IMR-90 (cell line): ENCODE measurements around the gene PFDN5. TPM values are rescaled to one million over a fixed set of nuclear protein-coding genes. Genes with fewer than 3 reads are reported as not detected.

Experiments used
- ATAC-seq: fragments of 200-7000 bp; cut with Tn5 transposase; 2 replicates; pipeline ENCODE4 v1.9.1; 2020; ENCODE audit warnings: low read depth, mild to moderate bottlenecking, moderate library complexity
- BruUV-seq: library from RNA; stranded (reverse); fragments of 400-500 nt; replicated peaks from 2 replicates; lab custom pipeline; 2021; lab: Mats Ljungman, UMichigan
- CTCF ChIA-PET: fragments of 300-600 bp; formaldehyde crosslinking; extraction: SDS; loops from one replicate; lab custom pipeline; 2021; ENCODE audit warnings: antibody characterized with exemption; lab: Yijun Ruan, JAX
- POLR2A ChIA-PET: fragments of 300-600 bp; sonication (Branson Sonifier 250); formaldehyde crosslinking; loops from one replicate; lab custom pipeline; 2022; ENCODE audit warnings: antibody characterized with exemption; ENCODE audit not compliant: unreplicated experiment; lab: Charles Lee
- DNase-seq: peaks from one replicate; pipeline ENCODE4 v3.0.0; 2013
- H2AFZ ChIP-seq: replicated peaks from 2 replicates; pipeline ENCODE3; 2013; ENCODE audit warnings: low read length, mild to moderate bottlenecking; ENCODE audit not compliant: poor library complexity
- H2AK5ac ChIP-seq: 2 replicates; pipeline ENCODE4 v1.6.1; 2013; ENCODE audit warnings: low read depth, low read length, inconsistent platforms
- H2AK9ac ChIP-seq: replicated peaks from 2 replicates; pipeline ENCODE3; 2013; ENCODE audit warnings: mild to moderate bottlenecking, low read depth, low read length, moderate library complexity; ENCODE audit not compliant: poor library complexity
- H2BK120ac ChIP-seq: 2 replicates; pipeline ENCODE4 v1.6.1; 2013; ENCODE audit warnings: low read depth, low read length, inconsistent platforms
- H2BK15ac ChIP-seq: 3 replicates; pipeline ENCODE4 v1.6.1; 2013; ENCODE audit warnings: low read depth, low read length, inconsistent platforms
- H2BK20ac ChIP-seq: 2 replicates; pipeline ENCODE4 v1.6.1; 2013; ENCODE audit warnings: low read depth, mild to moderate bottlenecking, inconsistent platforms, low read length, moderate library complexity
- H2BK5ac ChIP-seq: 2 replicates; pipeline ENCODE4 v1.6.1; 2013; ENCODE audit warnings: mild to moderate bottlenecking, low read depth, low read length, inconsistent platforms; ENCODE audit not compliant: poor library complexity, severe bottlenecking
- H3K14ac ChIP-seq: replicated peaks from 2 replicates; pipeline ENCODE4 v1.6.1; 2013; ENCODE audit warnings: low read depth, low read length, inconsistent platforms
- H3K18ac ChIP-seq: 2 replicates; pipeline ENCODE4 v1.6.1; 2013; ENCODE audit warnings: low read depth, low read length, control low read depth
- H3K23ac ChIP-seq: 2 replicates; pipeline ENCODE4 v1.6.1; 2013; ENCODE audit warnings: low read depth, low read length, inconsistent platforms
- H3K27ac ChIP-seq: 2 replicates; pipeline ENCODE4 v1.5.1; 2013; ENCODE audit warnings: mild to moderate bottlenecking, control low read depth, low read length; ENCODE audit not compliant: insufficient read depth
- H3K27me3 ChIP-seq: 2 replicates; pipeline ENCODE4 v1.6.1; 2013; ENCODE audit warnings: low read length; ENCODE audit not compliant: control insufficient read depth, insufficient read depth
- H3K36me3 ChIP-seq: 2 replicates; pipeline ENCODE4 v1.6.1; 2013; ENCODE audit warnings: low read length, mixed read lengths; ENCODE audit not compliant: control insufficient read depth, insufficient read depth
- H3K4ac ChIP-seq: 2 replicates; pipeline ENCODE4 v1.6.1; 2013; ENCODE audit warnings: low read depth, low read length, inconsistent platforms
- H3K4me1 ChIP-seq: 2 replicates; pipeline ENCODE4 v1.6.1; 2013; ENCODE audit warnings: low read length, mixed read lengths; ENCODE audit not compliant: control insufficient read depth, insufficient read depth
- H3K4me2 ChIP-seq: 2 replicates; pipeline ENCODE4 v1.6.1; 2013; ENCODE audit warnings: low read depth, mild to moderate bottlenecking, control low read depth, low read length, moderate library complexity
- H3K4me3 ChIP-seq: 2 replicates; pipeline ENCODE4 v1.5.1; 2013; ENCODE audit warnings: low read depth, mild to moderate bottlenecking, control low read depth, low read length, moderate library complexity; ENCODE audit not compliant: insufficient read depth
- H3K56ac ChIP-seq: 2 replicates; pipeline ENCODE4 v1.6.1; 2013; ENCODE audit warnings: low read length, inconsistent platforms; ENCODE audit not compliant: insufficient read depth; ENCODE audit errors: extremely low read depth
- H3K79me1 ChIP-seq, 2 experiments: 2 replicates each; pipeline ENCODE4 v1.6.1; 2013; ENCODE audit warnings: low read length in 2 of 2, inconsistent platforms in 1 of 2, low read depth in 1 of 2
- H3K9ac ChIP-seq: 2 replicates; pipeline ENCODE4 v1.6.1; 2013; ENCODE audit warnings: low read depth, low read length, control low read depth
- H3K9me1 ChIP-seq: 2 replicates; pipeline ENCODE4 v1.6.1; 2013; ENCODE audit warnings: low read length, inconsistent platforms; ENCODE audit not compliant: insufficient read depth
- H3K9me3 ChIP-seq: 2 replicates; pipeline ENCODE4 v1.6.1; 2013; ENCODE audit warnings: low read length; ENCODE audit not compliant: control insufficient read depth, insufficient read depth
- H4K20me1 ChIP-seq: 2 replicates; pipeline ENCODE4 v1.6.1; 2013; ENCODE audit warnings: low read length, inconsistent platforms; ENCODE audit not compliant: insufficient read depth
- H4K5ac ChIP-seq: 2 replicates; pipeline ENCODE4 v1.6.1; 2013; ENCODE audit warnings: mild to moderate bottlenecking, low read depth, low read length, control low read depth
- H4K8ac ChIP-seq, 2 experiments: 2 replicates each; pipeline ENCODE4 v1.6.1; 2013; ENCODE audit warnings: low read depth in 2 of 2, low read length in 2 of 2, control low read depth in 1 of 2, inconsistent platforms in 1 of 2
- H4K91ac ChIP-seq: 2 replicates; pipeline ENCODE4 v1.6.1; 2013; ENCODE audit warnings: low read depth, low read length, inconsistent platforms; ENCODE audit not compliant: insufficient read depth
- CEBPB ChIP-seq: IDR thresholded peaks from 2 replicates; pipeline ENCODE4 v1.6.1; 2012; ENCODE audit warnings: low read depth, low read length, improper control_type of control experiment
- CHD1 ChIP-seq: IDR thresholded peaks from 2 replicates; pipeline ENCODE4 v1.6.1; 2012; ENCODE audit warnings: low read depth, low read length, improper control_type of control experiment
- FOS ChIP-seq: fragments of 150-350 bp; IDR thresholded peaks from 2 replicates; pipeline ENCODE4 v1.6.1; 2016; ENCODE audit warnings: low read depth, low read length
- MAFK ChIP-seq: IDR thresholded peaks from 2 replicates; pipeline ENCODE4 v1.6.1; 2012; ENCODE audit warnings: low read depth, low read length, improper control_type of control experiment
- MAZ ChIP-seq: IDR thresholded peaks from 2 replicates; pipeline ENCODE4 v1.6.1; 2012; ENCODE audit warnings: low read depth, mild to moderate bottlenecking, low read length, improper control_type of control experiment, moderate library complexity, borderline replicate concordance
- MXI1 ChIP-seq: IDR thresholded peaks from 2 replicates; pipeline ENCODE4 v1.6.1; 2012; ENCODE audit warnings: low read depth, mild to moderate bottlenecking, low read length, moderate library complexity, borderline replicate concordance
- NFE2L2 ChIP-seq: fragments of 150-350 bp; IDR thresholded peaks from 2 replicates; pipeline ENCODE4 v1.6.1; 2016; ENCODE audit warnings: low read depth, mild to moderate bottlenecking, low read length
- RAD21 ChIP-seq: IDR thresholded peaks from 2 replicates; pipeline ENCODE4 v1.6.1; 2012; ENCODE audit warnings: low read length, improper control_type of control experiment
- RCOR1 ChIP-seq: IDR thresholded peaks from 2 replicates; pipeline ENCODE4 v1.6.1; 2012; ENCODE audit warnings: mild to moderate bottlenecking, low read length, improper control_type of control experiment; ENCODE audit not compliant: insufficient replicate concordance
- RFX5 ChIP-seq: IDR thresholded peaks from 2 replicates; pipeline ENCODE4 v1.8.0; 2012; ENCODE audit warnings: low read depth, mild to moderate bottlenecking, low read length, moderate library complexity
- SMC3 ChIP-seq: fragments of 150-350 bp; IDR thresholded peaks from 2 replicates; pipeline ENCODE4 v1.6.1; 2016; ENCODE audit warnings: low read depth, mild to moderate bottlenecking, antibody characterized with exemption, low read length, moderate library complexity
- WGBS, 2 experiments: methylation state at CpG; one replicate each; pipeline versions ENCODE4 v1.1.5 to v1.1.7; 2013; ENCODE audit warnings: missing lambda C conversion rate in 2 of 2; ENCODE audit not compliant: insufficient read length in 1 of 2; ENCODE audit errors: extremely low coverage in 2 of 2; 5-methylcytosine and 5-hydroxymethylcytosine counted together
- dilution Hi-C: fragments of 300-500 bp; cut with HindIII; formaldehyde crosslinking; loops from one replicate; pipeline ENCODE4 v1.14.3; 2018; ENCODE audit warnings: low sequenced_read_pairs; ENCODE audit not compliant: unreplicated experiment
- in situ Hi-C: fragments of 300-500 bp; cut with MboI; formaldehyde crosslinking; loops from 3 replicates; pipeline ENCODE4 v1.14.3; 2019; ENCODE audit warnings: low sequenced_read_pairs, inconsistent platforms, mixed read lengths
- intact Hi-C: fragments of 100-400 bp; cut with micrococcal nuclease; formaldehyde crosslinking; loops from 2 replicates; pipeline ENCODE4 v1.10.0; 2022
- polyA plus RNA-seq, 3 experiments: library from polyadenylated mRNA; depleted of rRNA; stranded (reverse); fragments of >200 nt; gene quantifications; 2 replicates each; pipeline ENCODE4 v1.2.3, GENCODE V29; 2012; ENCODE audit warnings: low replicate concordance in 1 of 3
- total RNA-seq: library from RNA; depleted of rRNA; stranded (reverse); fragments of >200 nt; gene quantifications from 2 replicates; pipeline ENCODE4 v1.2.3, GENCODE V29; 2012
- TF ChIP-seq, protein P1 (sequence below): conservative IDR thresholded peaks from 2 replicates; pipeline ENCODE4 v1.5.1; 2012; ENCODE audit warnings: mild to moderate bottlenecking, low read depth, low read length, improper control_type of control experiment
- TF ChIP-seq, protein P2 (sequence below): fragments of 150-350 bp; IDR thresholded peaks from 2 replicates; pipeline ENCODE4 v1.6.1; 2017; ENCODE audit warnings: mild to moderate bottlenecking, antibody characterized with exemption, low read length, low read depth

PFDN5 gene
- total and polyA plus RNA-seq, 2 of the 4 experiments (the other 2 are of a cell fraction): 1,011 to 1,338 TPM

DNA sequence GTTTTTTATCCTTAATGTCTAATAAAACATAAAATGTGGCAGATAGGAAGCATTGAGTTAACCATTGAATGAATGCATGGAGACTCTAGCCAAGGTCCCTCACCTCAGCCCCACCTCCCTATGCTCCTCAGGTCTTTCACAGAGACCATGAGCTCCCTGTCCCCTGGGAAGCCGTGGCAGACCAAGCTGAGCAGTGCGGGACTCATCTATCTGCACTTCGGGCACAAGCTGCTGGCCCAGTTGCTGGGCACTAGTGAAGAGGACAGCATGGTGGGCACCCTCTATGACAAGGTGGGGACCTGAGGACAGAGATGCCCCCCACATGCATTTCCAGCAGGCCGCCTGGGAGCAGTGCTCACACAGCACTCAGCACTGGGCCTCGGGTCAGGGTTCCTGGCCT lies 7.6 kb downstream of the PFDN5 start (continued):
- TF ChIP-seq, protein P1, sequence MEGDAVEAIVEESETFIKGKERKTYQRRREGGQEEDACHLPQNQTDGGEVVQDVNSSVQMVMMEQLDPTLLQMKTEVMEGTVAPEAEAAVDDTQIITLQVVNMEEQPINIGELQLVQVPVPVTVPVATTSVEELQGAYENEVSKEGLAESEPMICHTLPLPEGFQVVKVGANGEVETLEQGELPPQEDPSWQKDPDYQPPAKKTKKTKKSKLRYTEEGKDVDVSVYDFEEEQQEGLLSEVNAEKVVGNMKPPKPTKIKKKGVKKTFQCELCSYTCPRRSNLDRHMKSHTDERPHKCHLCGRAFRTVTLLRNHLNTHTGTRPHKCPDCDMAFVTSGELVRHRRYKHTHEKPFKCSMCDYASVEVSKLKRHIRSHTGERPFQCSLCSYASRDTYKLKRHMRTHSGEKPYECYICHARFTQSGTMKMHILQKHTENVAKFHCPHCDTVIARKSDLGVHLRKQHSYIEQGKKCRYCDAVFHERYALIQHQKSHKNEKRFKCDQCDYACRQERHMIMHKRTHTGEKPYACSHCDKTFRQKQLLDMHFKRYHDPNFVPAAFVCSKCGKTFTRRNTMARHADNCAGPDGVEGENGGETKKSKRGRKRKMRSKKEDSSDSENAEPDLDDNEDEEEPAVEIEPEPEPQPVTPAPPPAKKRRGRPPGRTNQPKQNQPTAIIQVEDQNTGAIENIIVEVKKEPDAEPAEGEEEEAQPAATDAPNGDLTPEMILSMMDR: no peak

- CTCF ChIA-PET: no interaction called here
- TF ChIP-seq SMC3 (no peak), RAD21 (no peak), FOS (no peak), RCOR1 (no peak), MAZ (no peak), CHD1 (no peak), RFX5 (no peak), NFE2L2 (no peak), CEBPB (no peak), MAFK (no peak), MXI1 (no peak)
- TF ChIP-seq, protein P1: no peak
- TF ChIP-seq, protein P2, sequence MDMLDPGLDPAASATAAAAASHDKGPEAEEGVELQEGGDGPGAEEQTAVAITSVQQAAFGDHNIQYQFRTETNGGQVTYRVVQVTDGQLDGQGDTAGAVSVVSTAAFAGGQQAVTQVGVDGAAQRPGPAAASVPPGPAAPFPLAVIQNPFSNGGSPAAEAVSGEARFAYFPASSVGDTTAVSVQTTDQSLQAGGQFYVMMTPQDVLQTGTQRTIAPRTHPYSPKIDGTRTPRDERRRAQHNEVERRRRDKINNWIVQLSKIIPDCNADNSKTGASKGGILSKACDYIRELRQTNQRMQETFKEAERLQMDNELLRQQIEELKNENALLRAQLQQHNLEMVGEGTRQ: no peak
These were observed 11.5 kb downstream of the PFDN5 start for GRCh38 chr12:53306826-53307225.

More at GRCh38 chr12:53306826-53307225, 11.5 kb downstream of the PFDN5 start:
- no peak for DNase-seq
- Histone ChIP-seq H3K9ac (no peak overlapping the region), H3K56ac (no peak overlapping the region), H3K4me1 (no peaks in the 10 kb centered on the region), H4K5ac (no peak overlapping the region), H4K91ac (no peak overlapping the region), H3K27ac (no peak overlapping the region), H3K9me3 (no peaks in the 10 kb centered on the region), H4K20me1 (no peaks in the 10 kb centered on the region; the same call in 1 of the 2 replicates), H3K9me1 (0 out of 2 replicates have a peak, but pooled peaks cover 10% of the 10 kb centered on the region), H3K36me3 (peaks cover 57% of the 10 kb centered on the region), H2BK5ac (no peak overlapping the region), H2AK9ac (no peak overlapping the region), H2BK20ac (no peak overlapping the region), H2BK15ac (no peak overlapping the region), H3K23ac (no peak overlapping the region), H2AK5ac (no peak overlapping the region), H3K4ac (no peak overlapping the region), H2BK120ac (no peak overlapping the region), H2AFZ (no peak overlapping the region), H3K4me3 (no peak overlapping the region), H3K18ac (no peak overlapping the region), H3K4me2 (no peak overlapping the region), H4K8ac (no peak overlapping the region), H3K27me3 (no peaks in the 10 kb centered on the region), H3K14ac (no peak overlapping the region), H3K79me1 (peaks cover 6 to 33% of the 10 kb centered on the region in 2 experiments; a peak in 2 of 4 replicates)
- ATAC-seq: no peak
- dilution Hi-C loops: no loop called here
- POLR2A ChIA-PET: no interaction called here
- in situ Hi-C loops: no loop called here
- 100% methylated on average over 7 of the region's 10 CpGs; no CpG with 5 or more reads in 1 of the 2 experiments for WGBS, 2 experiments
- BruUV-seq: no TSS peak
- intact Hi-C loops: no loop called here
